22Rv1 (cell line): ENCODE measurements around the gene TACC2.
"Not testable (repeated sequence)": the region's sequence is repeated elsewhere in the genome, so short reads cannot be mapped to it uniquely, and the experiment has no call there.

ENCODE experiments used
- H3K27ac ChIP-seq: fragments of 450-650 bp; 2 replicates; pipeline ENCODE4 v1.5.1; 2017
- ZFX ChIP-seq: fragments of 450-650 bp; IDR thresholded peaks from 2 replicates; pipeline ENCODE4 v1.6.1; 2017; ENCODE audit warnings: antibody characterized with exemption, borderline replicate concordance
- TF ChIP-seq, protein P1 (sequence below): fragments of 450-650 bp; IDR thresholded peaks from 2 replicates; pipeline ENCODE4 v1.5.1; 2017; ENCODE audit warnings: mild to moderate bottlenecking

Gene TACC2

DNA sequence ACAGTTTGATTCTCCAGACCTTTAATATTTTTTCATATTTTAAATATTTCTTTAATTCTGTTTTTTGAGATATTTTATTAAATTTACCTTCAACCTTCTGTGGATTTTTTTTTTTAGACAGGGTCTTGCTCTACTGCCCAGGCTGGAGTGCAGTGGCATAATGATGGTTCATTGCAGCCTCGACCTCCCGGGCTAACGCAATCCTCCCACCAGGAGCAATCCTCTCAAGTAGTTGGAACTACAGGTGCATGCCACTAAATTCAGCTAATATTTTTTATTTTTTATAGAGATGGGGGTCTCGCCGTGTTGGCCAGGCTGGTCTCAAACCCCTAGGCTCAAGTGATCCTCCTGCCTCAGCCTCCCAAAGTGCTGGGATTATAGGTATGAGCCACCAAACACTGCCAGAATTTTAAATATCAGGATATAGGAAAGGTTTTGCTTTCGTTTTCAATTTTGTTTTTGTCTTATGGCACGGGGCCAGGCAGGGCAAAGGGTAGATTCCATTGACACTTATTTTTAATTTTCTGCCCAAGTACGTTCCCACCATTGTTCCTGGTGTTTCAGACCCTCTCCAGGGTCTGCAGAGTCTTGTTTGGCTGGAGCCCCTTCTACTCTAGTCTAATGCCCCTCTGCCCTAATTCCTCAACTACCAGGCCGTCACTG lies 1.2 kb downstream of the TACC2 start:
- no peak overlapping the region for H3K27ac ChIP-seq
- TF ChIP-seq, protein P1, sequence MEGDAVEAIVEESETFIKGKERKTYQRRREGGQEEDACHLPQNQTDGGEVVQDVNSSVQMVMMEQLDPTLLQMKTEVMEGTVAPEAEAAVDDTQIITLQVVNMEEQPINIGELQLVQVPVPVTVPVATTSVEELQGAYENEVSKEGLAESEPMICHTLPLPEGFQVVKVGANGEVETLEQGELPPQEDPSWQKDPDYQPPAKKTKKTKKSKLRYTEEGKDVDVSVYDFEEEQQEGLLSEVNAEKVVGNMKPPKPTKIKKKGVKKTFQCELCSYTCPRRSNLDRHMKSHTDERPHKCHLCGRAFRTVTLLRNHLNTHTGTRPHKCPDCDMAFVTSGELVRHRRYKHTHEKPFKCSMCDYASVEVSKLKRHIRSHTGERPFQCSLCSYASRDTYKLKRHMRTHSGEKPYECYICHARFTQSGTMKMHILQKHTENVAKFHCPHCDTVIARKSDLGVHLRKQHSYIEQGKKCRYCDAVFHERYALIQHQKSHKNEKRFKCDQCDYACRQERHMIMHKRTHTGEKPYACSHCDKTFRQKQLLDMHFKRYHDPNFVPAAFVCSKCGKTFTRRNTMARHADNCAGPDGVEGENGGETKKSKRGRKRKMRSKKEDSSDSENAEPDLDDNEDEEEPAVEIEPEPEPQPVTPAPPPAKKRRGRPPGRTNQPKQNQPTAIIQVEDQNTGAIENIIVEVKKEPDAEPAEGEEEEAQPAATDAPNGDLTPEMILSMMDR: no peak
- TF ChIP-seq ZFX: no peak

DNA sequence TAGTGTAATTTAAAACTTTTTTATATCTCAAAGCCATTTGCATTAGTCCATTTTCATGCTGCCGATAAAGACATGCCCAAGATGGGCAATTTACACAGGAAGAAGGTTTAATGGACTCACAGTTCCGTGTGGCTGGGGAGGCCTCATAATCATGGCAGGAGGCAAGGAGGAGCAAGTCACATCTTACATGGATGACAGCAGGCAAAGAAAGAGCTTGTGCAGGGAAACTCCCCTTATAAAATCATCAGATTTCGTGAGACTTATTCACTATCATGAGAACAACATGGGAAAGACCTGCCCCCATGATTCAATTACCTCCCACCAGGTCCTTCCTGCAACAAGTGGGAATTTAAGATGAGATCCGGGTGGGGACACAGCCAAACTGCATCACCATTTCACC lies 2.8 kb downstream of the TACC2 start:
- H3K27ac ChIP-seq: not testable (repeated sequence)

- TF ChIP-seq, protein P1: peak; percentile 36
- no peak for TF ChIP-seq ZFX
- H3K27ac ChIP-seq: peak overlapping the region; percentile 87
Measured at GRCh38 chr10:121994429-121994941, 5.5 kb downstream of the TACC2 start.

DNA sequence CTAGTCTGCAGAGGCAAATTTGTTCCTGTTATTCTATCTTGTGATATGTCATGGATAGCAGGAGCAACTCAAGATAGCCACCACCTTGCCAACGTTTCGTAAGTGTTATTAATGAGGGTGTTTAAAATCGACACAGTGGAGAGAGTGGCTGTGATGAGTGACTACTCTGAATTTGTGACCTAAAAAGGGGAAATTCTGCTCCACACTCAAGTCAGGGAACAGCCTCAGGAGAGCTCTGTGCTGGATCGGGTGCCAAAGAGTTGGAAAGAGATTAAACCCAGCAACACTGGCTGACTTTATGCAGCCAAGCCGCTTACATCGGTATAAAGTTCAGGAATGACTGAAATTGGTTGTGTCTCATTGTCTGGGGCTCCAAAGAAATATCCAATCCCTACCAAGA lies 9.5 kb downstream of the TACC2 start:
- no peak for TF ChIP-seq ZFX
- TF ChIP-seq, protein P1: no peak
- no peak overlapping the region for H3K27ac ChIP-seq

GRCh38 chr10:121999301-121999700 lies 10.3 kb downstream of the TACC2 start:
- TF ChIP-seq, protein P1: no peak
- no peak for TF ChIP-seq ZFX
- H3K27ac ChIP-seq: no peak overlapping the region

DNA sequence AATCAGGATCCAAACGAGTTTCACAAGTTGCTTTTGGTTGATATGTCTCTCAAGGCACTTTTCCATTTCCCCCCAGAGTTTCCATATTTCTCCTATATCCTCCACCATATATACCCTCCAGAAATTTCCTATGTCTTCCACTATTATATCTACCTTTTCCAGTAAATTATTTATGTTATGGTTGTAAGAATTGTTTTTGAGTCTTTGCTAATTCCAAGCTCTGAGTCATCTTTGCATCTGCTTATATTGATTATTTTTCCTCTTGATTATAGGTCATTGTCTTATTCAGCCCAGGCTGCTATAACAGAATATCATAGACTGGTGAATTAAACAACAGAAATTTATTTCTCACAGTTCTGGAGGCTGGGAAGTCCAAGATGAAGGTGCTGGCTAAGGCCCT lies 12.7 kb downstream of the TACC2 start:
- H3K27ac ChIP-seq: no peak overlapping the region
- no peak for TF ChIP-seq ZFX
- TF ChIP-seq, protein P1: no peak

- H3K27ac ChIP-seq: no peak overlapping the region
- TF ChIP-seq, protein P1: no peak
- TF ChIP-seq ZFX: no peak
Measured at GRCh38 chr10:122007415-122007814, 18.5 kb downstream of the TACC2 start.

DNA sequence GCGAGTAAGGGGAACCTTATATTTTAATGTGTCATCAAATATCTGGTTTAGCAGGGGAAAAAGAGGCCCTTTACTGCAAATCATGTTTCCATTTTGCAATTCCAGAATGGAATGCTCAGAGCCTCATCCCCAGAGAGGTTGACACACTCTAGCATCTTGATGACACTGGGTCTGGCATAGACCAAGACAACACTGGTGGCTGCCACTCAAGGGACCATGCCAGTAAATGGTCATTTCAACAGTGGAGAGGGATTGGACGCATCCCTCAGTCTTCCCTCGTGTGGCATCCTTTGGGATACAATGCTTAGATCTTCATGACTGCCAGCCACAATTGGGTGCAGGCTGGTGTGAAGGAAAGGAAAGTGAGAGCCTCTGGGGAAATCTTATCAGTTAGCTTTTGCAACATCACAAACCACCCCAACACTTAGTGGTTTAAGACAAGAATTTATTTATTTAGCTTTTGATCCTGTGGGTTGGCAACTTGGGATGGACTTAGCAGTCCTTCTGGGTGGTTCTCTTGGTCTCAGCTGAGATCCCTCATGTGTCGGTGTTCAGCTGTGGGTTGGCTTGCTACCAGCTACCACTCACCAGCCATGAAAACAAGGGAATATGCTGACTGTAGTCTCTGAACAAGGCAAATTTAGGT lies 21.6 kb downstream of the TACC2 start:
- H3K27ac ChIP-seq: no peak overlapping the region
- no peak for TF ChIP-seq ZFX
- TF ChIP-seq, protein P1: no peak
